ENCODE results near the gene SPEM1.

Gene SPEM1

GRCh38 chr17:7382901-7383300 is 37.2 kb upstream of the SPEM1 start:
- TF ChIP-seq, protein P1, sequence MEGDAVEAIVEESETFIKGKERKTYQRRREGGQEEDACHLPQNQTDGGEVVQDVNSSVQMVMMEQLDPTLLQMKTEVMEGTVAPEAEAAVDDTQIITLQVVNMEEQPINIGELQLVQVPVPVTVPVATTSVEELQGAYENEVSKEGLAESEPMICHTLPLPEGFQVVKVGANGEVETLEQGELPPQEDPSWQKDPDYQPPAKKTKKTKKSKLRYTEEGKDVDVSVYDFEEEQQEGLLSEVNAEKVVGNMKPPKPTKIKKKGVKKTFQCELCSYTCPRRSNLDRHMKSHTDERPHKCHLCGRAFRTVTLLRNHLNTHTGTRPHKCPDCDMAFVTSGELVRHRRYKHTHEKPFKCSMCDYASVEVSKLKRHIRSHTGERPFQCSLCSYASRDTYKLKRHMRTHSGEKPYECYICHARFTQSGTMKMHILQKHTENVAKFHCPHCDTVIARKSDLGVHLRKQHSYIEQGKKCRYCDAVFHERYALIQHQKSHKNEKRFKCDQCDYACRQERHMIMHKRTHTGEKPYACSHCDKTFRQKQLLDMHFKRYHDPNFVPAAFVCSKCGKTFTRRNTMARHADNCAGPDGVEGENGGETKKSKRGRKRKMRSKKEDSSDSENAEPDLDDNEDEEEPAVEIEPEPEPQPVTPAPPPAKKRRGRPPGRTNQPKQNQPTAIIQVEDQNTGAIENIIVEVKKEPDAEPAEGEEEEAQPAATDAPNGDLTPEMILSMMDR (IDR thresholded peaks at IDR 0.05; ENCODE audit: low read length, missing control alignments): no peak
- no peak for DNase-seq (ENCODE audit: low read depth)
- no peak overlapping the region for H3K4me3 ChIP-seq (replicated peaks; ENCODE audit: low read depth, low read length)

- TF ChIP-seq, protein P1 (IDR thresholded peaks at IDR 0.05; ENCODE audit: low read length, missing control alignments): no peak
- no peak for DNase-seq (ENCODE audit: low read depth)
- no peak overlapping the region for H3K4me3 ChIP-seq (replicated peaks; ENCODE audit: low read depth, low read length)
These were observed 36.8 kb upstream of the SPEM1 start for GRCh38 chr17:7383371-7383741.

- H3K4me3 ChIP-seq (replicated peaks; ENCODE audit: low read depth, low read length): peak overlapping the region; percentile 40
- TF ChIP-seq, protein P1 (IDR thresholded peaks at IDR 0.05; ENCODE audit: low read length, missing control alignments): no peak
- DNase-seq (ENCODE audit: low read depth): peak; percentile 23
These were observed 36.2 kb upstream of the SPEM1 start for GRCh38 chr17:7383742-7384488.

GRCh38 chr17:7384489-7385081 is 35.5 kb upstream of the SPEM1 start:
- H3K4me3 ChIP-seq (replicated peaks; ENCODE audit: low read depth, low read length): peak overlapping the region; percentile 40
- DNase-seq (ENCODE audit: low read depth): no peak
- TF ChIP-seq, protein P1 (IDR thresholded peaks at IDR 0.05; ENCODE audit: low read length, missing control alignments): no peak

- no peak for DNase-seq (ENCODE audit: low read depth)
- H3K4me3 ChIP-seq (replicated peaks; ENCODE audit: low read depth, low read length): no peak overlapping the region
- TF ChIP-seq, protein P1 (IDR thresholded peaks at IDR 0.05; ENCODE audit: low read length, missing control alignments): no peak
These were observed 31.3 kb upstream of the SPEM1 start for GRCh38 chr17:7388856-7389255.

GRCh38 chr17:7389924-7390910 is 29.9 kb upstream of the SPEM1 start:
- H3K4me3 ChIP-seq (replicated peaks; ENCODE audit: low read depth, low read length): no peak overlapping the region
- DNase-seq (ENCODE audit: low read depth): no peak
- TF ChIP-seq, protein P1 (IDR thresholded peaks at IDR 0.05; ENCODE audit: low read length, missing control alignments): no peak
